ENCODE data around the gene SLIT3. TPM values are rescaled to one million over a fixed set of nuclear protein-coding genes. Genes with fewer than 3 reads are reported as not detected.

SLIT3 gene
- total and polyA plus RNA-seq, 10 of the 15 experiments (the other 5 are each of a cell fraction or from before 2014, with no cell fraction given) = 0.05 TPM; not detected in 9

GRCh38 chr5:168889039-168889438 is 411.9 kb downstream of the SLIT3 start (continued):
- TF ChIP-seq, protein P1, sequence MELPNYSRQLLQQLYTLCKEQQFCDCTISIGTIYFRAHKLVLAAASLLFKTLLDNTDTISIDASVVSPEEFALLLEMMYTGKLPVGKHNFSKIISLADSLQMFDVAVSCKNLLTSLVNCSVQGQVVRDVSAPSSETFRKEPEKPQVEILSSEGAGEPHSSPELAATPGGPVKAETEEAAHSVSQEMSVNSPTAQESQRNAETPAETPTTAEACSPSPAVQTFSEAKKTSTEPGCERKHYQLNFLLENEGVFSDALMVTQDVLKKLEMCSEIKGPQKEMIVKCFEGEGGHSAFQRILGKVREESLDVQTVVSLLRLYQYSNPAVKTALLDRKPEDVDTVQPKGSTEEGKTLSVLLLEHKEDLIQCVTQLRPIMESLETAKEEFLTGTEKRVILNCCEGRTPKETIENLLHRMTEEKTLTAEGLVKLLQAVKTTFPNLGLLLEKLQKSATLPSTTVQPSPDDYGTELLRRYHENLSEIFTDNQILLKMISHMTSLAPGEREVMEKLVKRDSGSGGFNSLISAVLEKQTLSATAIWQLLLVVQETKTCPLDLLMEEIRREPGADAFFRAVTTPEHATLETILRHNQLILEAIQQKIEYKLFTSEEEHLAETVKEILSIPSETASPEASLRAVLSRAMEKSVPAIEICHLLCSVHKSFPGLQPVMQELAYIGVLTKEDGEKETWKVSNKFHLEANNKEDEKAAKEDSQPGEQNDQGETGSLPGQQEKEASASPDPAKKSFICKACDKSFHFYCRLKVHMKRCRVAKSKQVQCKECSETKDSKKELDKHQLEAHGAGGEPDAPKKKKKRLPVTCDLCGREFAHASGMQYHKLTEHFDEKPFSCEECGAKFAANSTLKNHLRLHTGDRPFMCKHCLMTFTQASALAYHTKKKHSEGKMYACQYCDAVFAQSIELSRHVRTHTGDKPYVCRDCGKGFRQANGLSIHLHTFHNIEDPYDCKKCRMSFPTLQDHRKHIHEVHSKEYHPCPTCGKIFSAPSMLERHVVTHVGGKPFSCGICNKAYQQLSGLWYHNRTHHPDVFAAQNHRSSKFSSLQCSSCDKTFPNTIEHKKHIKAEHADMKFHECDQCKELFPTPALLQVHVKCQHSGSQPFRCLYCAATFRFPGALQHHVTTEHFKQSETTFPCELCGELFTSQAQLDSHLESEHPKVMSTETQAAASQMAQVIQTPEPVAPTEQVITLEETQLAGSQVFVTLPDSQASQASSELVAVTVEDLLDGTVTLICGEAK (IDR thresholded peaks at IDR 0.05; ENCODE audit: borderline replicate concordance) = no peak
- TF ChIP-seq SMAD1 (IDR thresholded peaks at IDR 0.05; ENCODE audit: low read depth, partially characterized antibody) (no peak), STAT3 (IDR thresholded peaks at IDR 0.05; ENCODE audit: low read depth, low read length) (no peak)

DNA sequence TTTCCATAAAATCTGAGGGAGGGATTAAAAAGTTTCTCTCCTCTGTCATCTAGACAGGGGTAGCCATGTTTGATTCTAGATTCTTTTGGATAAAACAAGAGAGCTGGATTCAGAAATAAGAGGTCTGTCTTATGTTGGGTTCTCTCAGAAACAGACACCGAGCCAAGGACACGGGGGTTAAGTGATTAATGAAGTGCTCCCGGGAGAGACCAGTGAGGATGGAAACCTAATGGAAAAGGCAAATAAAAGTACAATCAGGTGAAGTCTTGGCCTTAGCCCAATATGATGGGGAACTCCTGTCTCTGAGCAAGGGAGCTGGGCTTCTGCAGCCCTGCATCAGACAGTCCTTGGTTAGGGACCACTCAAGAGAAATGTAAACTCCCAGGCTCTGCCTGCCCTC is 413.0 kb downstream of the SLIT3 start:
- BruUV-seq (replicated peaks) = no TSS peak
- Histone ChIP-seq H3K4me3 (no peak overlapping the region), H3K27ac (ENCODE audit: control insufficient read depth, insufficient read depth) (no peak overlapping the region), H4K20me1 (ENCODE audit: control insufficient read depth, insufficient read depth) (no peaks in the 10 kb centered on the region), H3K4me2 (ENCODE audit: control insufficient read depth, insufficient read depth) (no peak overlapping the region), H3K36me3 (ENCODE audit: control insufficient read depth in 2 of 2, insufficient read depth in 2 of 2, low read length in 1 of 2) (no peaks in the 10 kb centered on the region), H3K4me1 (ENCODE audit: control insufficient read depth, insufficient read depth, low read length) (no peaks in the 10 kb centered on the region), H3K9me3 (replicated peaks; ENCODE audit: control insufficient read depth, insufficient read depth, low read length) (no peaks in the 10 kb centered on the region), H3K27me3 (replicated peaks in 1 of 2; ENCODE audit: control insufficient read depth in 2 of 2, insufficient read depth in 2 of 2, low read length in 1 of 2) (peaks cover 0 to 3% of the 10 kb centered on the region in 2 experiments; a peak in 1 of 4 replicates), H3K9ac (ENCODE audit: control insufficient read depth, insufficient read depth, low read length) (no peak overlapping the region), H2AFZ (ENCODE audit: control insufficient read depth, low read depth, low read length) (no peak overlapping the region), H3K79me2 (ENCODE audit: control insufficient read depth, insufficient read depth, low read length) (no peaks in the 10 kb centered on the region)
- SMC1A ChIA-PET (ENCODE audit: uncharacterized antibody, unreplicated experiment) = interaction anchor here (0.8 kb wide), 1 partner anchor 9 kb away, joined by 4 read pairs; no protein-coding TSS in a partner anchor
- TF ChIP-seq SPI1 (IDR thresholded peaks at IDR 0.05; ENCODE audit: borderline replicate concordance, insufficient read depth, low read depth, low read length) (no peak), RAD51 (IDR thresholded peaks at IDR 0.05) (no peak), MEF2A (IDR thresholded peaks at IDR 0.05; ENCODE audit: insufficient read depth, low read depth, low read length) (no peak), SMARCA5 (IDR thresholded peaks at IDR 0.05) (no peak), NFIC (IDR thresholded peaks at IDR 0.05; ENCODE audit: low read depth, low read length) (no peak), CHD4 (IDR thresholded peaks at IDR 0.05) (no peak)
- POLR2A ChIA-PET = interaction anchor here (0.6 kb wide), 1 partner anchor 20 kb away, joined by 4 read pairs; no protein-coding TSS in a partner anchor
- DNase-seq (ENCODE audit: low read depth, low spot score) = no peak
- 48% methylated on average over 3 of the region's 3 CpGs for WGBS (ENCODE audit: insufficient coverage, insufficient replicate concordance, low lambda C conversion rate, missing lambda C conversion rate)
- intact Hi-C loops (cut with micrococcal nuclease; ENCODE audit: unreplicated experiment) = no loop called here
- in situ Hi-C loops (cut with MboI) = no loop called here
- ATAC-seq = no peak
- RAD21 ChIA-PET (ENCODE audit: unreplicated experiment) = no interaction called here
- FAIRE-seq = no peak
- CTCF ChIA-PET = no interaction called here
